Measurements from ENCODE around the gene CHCHD6.
A peak's percentile ranks its signal among the peaks of the same experiment; 100 is the strongest.

The CHCHD6 gene

DNA sequence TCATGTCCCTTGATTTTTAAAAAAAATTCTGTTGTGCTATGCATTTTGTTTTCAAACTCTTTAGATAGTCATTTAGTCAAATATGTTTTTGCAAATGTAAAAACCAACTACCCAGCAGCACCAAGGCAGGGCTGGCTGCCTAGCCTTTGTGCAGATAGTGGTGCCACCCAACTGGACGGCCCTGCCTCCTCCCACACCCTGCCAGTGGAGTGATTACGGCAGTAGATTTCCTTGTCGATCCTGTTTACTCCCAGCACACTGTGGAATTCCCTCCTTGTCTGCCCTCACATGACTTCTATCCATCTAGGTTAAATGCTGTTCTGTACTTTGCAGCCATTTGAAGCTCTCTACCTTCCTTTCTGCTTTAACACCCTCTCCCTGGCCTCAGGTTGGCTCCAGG, 199.5 kb downstream of the CHCHD6 start:
- no peak for DNase-seq

DNA sequence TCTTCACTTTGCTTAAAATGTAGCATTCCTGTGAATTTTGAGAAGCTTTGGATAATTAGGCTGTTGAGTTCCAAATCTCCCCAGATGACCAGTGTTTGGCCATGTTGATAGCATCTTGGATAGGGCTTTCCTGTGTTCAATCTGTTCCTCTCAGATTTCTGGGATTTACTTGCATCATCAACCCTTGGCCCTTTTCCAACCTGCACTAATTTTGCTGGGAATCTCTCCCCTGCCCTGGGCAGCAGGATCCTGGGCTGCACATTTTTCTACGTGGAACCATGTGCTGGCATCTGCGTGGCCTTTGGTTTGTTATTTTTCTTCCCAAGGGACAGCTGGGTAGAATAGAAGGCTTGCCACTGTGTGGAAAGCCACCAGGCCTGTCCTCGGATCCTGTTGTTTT, 203.5 kb downstream of the CHCHD6 start:
- DNase-seq = no peak

DNA sequence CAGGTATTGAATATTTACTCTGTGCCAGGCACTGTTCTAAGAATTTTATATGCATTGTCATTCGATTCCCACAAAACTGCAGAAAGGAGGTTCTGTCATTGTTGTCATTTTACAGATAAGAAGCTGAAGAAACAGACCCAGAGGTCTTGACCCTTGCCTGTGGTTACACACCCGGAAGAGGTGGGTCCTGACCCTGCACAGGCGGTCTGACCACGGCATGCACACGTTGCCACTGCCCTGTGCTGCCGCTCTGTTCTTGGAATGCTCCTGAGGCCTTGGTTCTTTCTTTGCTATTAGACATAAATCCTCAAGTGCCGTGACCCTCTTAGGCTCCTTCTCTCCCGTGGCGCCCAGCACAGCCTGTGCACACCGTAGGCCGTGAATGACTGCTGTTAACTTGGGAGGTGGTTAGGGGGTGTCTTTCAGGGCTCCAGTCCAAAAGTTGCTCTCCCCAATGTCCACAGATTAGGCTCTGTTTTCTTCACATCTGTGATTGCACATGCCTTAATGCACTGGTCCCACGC, 204.8 kb downstream of the CHCHD6 start:
- no peak for DNase-seq

DNA sequence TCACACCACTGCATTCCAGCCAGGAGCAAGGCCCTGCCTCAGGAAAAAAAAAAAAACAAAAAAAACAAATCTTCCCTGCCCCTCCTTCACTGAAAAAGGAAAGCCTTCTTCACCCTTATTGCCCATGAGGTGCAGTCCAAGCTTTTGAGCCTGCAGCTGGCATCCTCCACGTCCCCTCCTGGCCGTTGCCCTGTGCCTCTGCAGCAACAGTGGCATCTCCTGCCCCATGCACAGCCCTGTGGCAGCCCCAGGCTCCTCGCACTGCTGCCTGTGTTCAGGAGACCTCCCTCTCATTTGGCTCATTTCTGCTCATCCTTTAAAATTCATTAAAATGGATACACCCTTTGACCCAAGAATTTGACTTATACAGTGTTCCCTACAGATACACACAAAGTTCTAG, 206.2 kb downstream of the CHCHD6 start:
- no peak for DNase-seq

DNA sequence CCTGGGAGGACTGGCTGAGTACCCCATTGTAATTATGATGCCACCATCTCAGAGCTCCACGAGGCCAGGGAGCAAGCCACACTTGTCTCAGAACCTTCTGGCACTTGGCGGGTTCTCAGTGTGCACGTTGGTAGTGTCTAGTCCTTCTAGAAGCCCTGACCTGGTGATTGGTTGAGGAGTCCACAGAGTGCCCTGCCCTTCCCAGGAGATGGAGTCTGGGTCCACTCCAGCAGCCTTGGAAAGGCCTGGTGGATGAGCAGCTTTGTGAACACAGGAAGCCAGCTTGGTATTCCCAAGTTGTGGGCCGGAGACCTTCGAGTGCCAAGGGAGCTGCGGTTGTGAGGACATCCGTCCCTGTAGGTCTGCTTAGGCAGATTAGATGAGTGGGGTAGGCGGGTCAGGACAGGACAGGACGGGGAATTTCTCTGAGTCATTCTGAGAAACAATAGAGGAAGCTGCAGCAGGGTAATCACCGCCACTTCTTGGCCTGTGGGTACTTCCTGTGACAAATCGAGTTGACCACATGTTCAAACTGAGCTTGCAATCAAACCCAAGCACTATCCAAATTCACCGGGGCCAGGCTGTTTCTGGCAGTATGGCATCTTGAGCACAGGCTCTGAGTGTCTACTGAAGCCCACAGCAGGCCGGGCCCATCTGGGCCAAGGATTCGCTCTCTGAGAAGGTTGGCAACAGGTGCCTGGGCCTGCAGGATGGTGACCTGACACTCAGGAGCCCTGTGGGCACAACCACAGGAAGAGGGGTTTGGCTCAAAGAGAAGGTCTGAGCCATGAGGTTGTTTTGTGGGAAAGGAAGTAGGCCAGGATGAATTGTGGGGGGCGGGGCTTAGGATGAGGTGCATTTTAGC, 207.4 kb downstream of the CHCHD6 start:
- peak; percentile 66 for DNase-seq

DNA sequence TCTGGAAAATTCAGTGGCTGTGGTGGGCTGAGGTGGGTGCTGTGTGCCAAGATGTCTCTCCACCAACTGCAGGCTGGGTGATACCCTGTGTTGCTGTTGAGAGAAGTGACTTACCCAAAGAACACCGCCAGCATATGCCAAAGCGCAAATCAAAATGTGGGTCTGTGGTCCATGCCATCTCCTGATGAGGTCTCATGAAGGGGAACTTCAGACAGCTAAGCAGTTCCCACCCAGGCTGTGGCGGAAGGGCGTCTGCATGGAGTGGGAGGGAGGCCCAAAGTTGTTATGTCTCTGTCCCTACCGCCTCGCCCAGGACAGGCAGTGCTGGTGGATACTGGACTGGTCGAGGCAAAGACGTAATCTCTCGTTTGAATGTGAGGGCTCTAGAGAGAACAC, 208.0 kb downstream of the CHCHD6 start:
- no peak for DNase-seq

DNA sequence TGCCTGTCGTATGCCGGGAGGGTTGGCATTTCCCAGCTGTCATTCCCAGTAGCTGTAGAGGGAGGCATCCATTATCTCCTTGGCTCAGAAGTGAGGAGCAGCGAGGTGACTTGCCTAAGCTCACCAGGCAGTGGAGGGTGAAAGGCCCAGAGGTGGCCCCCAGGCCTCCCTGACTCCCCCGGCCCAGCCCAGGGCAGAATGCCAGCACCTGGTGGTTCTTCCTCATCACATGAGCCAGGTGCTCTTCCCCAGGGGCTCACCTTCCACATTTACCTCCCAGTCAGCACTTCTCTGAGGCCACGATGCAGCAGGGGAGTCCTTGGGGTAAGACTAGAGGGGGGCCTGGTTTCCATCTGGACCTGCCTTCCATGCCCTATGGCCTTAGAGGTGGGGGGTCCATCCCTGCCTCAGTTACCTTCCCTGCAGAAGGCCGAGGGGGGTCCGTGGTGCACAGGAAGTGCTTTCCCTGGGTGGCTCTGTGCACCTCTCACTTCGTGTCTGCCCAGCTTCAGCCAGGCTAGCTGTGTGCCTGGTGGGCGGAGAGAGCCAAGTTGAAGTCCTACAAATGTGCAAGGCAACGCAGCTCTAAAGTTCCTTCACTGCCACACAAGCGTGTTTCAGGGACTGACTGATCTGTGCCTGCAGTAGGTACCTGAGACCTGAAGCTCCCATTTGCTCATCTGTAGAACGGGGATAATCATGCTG, 208.6 kb downstream of the CHCHD6 start:
- no peak for DNase-seq

DNA sequence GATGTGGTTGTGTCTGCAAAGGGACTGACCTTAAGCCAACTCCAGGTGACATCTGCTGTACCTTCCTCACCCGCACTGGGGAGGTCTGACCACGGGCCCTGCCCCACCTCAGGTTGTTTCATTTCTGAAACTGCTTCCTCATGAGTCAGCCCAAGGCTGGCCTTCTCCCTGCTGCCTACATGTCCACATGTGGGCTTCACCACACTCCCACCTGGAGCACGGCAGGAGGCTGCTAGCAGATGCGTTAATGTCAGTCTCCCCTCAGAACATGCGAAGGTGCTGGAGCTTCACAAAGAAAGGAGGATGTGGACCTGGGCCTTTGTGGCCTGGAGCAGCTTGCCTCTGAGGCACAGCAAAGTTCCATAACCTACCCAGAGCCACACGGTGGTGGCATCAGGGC, 209.5 kb downstream of the CHCHD6 start:
- DNase-seq = no peak

DNA sequence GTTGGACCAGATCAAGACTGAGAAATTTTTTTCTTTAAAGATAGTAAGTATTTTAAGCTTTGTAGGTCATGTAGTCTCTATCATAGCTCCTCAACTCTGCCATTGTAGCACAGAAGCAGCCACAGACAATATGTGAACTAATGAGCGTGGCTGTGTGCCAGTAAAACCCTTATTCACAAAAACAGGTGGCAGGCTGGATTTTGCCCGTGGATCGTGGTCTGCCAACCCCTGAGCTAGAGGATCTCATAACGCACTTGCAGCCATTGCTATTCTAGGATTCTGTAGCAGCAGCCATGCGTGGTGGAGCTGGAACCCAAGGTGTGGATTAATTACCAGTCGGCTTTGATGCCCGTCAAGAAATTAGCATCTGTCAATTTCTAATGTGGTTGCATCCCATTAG, 210.2 kb downstream of the CHCHD6 start:
- no peak for DNase-seq

DNA sequence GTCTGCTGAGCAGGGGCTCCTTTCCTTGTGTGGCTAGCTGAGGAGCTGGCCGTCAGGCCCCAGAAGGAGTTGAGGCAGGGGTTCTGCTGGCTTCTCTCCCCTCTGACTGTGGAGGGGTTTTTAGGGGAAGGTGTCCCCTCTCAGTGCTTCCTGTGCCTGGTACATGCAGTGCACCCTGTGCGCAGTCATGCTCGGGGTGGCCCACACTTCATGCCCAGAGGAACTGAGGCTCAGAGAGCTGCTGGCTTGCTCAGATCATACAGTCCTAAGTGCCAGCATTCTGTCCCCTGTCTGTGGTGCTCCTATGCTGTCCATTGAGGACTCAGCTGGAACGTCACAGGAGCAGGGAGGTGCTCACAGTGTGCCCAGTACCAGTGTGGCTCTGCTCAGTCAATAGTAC, 211.0 kb downstream of the CHCHD6 start:
- DNase-seq = no peak

DNA sequence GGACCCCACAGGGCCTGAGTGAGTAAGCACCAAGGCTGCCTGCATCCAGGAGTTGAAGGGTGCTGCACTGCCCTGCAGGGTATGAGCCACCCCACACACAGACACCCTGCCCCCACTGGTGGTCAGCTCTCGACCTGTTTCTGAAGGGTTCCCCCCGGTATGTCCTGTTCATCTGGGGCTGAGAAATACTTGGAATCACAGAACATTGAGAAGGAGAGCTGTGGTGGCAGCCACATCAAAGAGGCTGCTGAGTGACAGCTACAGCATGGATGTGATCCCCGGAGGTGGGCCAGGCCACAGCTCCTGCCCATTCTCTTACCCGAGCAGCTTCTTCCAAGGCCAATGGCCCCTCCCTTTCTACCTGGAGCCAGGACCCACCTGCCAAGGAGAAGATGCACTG, 212.5 kb downstream of the CHCHD6 start:
- DNase-seq = no peak

DNA sequence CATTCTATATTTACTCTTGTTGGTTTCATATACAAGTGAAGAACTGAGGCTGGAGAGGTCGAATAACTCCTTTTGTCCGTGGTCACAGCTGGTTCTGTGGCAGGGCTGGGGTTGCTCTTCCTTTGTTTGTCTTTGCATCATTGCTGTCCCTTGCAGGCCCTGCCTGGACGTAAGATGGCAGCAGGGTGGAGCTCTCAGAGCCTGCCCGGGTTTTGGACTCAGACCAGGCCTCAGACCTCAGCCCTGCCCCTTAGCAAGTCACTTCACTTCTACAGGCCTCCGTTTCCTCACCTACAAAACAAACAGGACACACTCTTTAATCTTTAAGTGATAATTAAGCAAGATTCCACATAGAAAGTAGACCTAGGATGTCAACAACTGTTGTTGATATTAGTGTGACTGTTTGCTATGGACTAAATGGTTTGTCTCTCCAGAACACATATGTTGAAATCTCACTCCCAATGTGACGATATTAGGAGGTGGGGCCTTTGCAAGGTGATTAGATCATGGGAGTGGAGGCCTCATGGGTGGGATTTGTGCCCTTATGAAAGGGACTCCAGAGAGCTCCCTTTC, 213.3 kb downstream of the CHCHD6 start:
- no peak for DNase-seq

DNA sequence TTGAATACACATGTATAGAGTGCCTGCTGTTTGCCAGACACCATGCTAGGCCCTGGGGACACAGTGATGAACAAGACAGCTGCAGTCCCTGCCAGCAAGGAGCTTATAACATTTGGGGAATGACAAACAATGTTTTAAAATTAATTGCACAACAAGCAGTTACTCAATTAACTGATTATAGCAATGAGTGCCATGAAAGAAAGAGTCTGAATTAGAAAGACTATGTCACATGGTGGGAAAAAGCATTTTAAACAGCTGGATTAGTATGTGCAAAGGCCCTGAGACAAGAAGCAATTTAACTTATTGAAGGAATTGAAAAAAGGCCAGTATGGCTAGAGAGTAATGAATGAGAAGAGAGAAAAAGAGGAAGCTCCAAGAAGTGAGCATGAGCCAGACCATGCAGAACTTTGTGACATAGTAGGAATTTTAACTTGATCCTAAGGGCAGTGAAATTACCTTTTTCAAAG, 214.3 kb downstream of the CHCHD6 start:
- DNase-seq = no peak

DNA sequence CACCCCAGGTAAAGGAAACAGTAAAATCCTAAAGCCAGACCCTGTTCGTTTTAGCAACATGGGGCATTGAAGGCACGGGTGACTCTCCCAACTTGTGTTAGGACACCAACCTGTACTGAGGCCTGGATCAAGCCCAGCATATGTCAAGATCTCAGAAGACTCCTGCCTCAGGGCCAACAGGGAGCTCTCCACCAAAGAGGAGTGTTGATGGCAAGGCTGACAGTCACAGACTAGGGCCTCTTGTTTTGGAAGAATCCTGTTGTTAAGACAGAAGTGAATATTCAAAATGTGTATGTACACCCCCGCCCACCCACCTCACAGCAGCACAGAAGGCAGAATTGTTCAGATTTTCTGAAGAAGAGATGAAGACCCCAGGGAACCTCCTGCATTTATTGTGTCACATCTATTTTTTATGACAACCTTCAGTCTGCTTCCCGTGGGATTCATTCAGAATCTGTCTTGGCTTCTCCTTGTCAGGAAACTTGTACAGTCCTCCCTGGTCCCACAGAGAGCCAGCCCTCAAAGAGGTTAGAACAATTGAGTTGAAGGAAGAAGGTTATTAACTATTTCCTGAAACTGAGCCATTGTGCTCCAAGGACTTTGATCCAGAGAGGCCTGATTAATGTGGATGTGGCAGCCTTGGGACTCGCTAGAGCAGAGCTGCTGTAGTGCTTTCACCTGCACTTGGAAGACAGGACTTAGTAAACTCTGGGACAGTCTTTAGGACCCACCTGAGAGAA, 217.2 kb downstream of the CHCHD6 start:
- no peak for DNase-seq

DNA sequence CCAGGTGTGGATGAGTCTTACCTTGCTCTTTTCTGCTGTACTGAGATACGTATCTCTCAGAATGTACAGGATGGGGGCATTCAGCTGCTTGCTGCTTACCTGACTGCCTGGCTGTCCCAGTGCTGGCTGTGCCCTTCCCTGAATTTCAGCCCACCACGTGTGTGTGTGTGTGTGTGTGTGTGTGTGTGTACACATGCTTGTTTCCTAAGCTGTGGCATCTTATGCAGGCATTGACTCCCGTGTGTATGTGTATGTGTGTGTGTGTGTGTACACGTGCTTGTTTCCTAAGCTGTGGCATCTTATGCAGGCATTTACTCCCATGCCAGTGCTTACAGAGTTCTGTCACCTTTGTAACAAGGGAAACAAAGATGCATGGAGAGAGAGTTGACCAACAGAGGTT, 218.4 kb downstream of the CHCHD6 start:
- no peak for DNase-seq

DNA sequence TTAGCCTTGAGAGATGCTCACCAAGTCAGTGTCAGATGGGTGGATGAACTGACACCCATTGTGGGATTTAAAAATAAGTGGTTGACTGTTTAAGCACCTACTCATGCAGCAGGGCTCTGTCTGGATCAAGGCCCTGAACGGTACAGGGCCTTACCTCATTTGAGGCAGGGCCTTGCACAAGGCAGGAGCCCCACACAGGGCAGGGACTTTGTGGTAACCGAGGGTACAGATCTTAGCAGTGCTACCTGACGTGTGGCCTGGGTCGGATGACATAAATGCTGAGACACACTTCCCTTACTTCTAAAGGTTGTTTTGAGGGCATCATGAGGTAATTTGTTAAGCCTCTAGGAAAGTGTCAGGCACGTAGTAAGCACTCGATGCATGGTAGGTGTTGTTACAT, 219.4 kb downstream of the CHCHD6 start:
- DNase-seq = no peak

DNA sequence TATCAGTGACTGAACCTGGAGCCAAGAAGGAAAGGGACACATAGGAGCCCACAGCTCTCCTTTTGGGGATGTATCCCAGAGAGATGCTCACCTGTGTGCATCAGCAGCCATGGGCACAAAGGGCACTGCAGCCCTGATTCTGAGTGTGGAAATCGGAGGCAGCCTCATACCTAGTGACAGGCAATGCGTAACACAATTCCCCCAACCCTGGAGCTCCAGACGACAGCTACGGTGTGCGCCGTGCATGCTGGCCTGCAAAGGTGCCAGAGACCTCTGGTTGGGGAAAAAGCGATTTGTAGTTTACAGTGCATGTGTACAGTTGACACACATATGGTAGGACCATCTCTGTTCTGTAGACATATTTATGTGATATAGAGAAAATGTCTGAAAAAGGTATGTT, 219.9 kb downstream of the CHCHD6 start:
- no peak for DNase-seq

DNA sequence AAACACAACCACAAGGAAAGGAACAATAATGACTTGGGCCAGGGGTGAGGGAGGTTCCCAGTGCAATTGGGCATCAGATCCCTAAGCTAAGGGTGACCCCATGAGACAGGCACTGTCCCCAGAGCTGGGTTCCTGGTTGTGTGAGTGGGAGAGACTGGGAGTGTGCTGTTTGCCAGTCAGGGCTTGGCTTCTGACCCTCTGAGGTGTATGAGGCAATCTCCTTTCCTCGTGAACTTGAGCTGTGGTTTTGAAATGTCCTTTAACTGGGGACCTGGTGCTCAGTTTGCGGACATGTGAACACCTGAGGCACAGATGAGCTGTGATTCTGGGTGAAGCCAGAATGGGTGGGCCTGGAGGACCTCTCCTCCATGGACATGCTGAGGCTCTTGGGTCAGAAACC, 220.4 kb downstream of the CHCHD6 start:
- no peak for DNase-seq

DNA sequence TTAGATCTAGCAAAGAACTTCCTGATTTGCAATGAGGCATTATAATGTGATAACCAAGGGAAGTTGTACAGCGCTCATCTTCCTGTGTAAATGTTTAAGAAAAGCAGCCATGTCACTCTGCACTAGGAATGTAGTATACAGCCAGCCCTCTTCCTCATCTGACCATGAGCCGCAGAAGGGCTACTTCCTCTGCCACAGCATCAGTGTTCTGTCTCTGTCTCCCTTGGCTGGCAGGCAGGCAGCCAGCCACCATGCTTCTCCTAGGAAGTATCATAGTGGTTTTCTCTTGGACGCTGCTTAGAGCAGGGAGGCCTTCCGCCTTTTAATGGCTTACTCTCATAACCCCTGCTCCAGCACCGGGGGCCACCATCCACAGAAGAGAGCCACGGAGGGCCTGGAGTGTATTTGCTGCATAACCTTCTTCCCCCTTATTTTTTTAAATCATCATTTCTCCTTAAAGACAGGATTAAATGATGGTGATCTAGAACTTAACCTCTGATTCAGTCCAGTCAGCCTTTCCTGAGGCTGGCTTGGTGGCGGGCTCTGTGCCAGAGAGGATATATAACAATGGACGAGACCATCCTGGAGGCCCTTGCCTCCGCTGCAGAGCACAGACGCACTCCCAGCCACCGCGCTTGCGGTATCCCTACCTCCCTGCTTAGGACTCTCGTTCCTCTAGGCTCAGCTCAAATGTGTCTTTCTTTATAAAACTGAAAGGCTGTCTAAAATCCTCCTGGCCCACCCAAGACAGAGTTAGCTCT, 221.6 kb downstream of the CHCHD6 start:
- DNase-seq = no peak

DNA sequence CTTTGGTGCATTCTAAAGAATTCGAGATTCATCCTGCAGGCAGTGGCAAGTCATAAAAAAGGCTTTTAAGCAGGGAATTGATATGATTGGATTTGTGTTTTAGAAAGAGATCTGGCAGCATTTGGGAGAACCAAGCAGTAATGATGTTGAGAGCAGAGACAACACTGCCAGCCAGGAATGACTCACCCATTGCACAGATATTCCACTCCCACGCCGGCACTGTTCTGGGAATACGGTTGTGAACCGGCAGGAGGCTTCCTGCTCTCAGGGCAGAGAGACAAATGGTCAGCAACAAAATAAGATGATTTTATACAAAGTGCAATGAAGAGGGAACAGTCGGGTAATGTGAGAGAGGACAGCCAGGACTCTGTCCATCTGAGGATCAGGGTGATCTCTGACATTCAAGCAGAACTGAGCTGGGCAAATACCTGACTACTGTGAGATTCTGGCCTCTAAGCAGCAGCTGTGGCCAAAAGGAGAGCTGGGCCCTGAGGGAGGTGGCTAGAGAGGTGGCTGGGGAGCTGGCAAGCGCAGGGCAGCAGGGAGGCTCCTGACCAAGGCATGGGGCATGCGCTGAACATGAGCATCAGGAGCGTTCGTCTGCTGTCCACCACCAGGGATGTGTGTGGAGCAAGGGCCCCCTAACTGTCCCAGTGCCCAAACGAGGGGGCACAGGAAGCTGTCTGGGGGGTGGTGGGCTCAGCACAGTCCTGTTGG, 222.8 kb downstream of the CHCHD6 start:
- DNase-seq = no peak

DNA sequence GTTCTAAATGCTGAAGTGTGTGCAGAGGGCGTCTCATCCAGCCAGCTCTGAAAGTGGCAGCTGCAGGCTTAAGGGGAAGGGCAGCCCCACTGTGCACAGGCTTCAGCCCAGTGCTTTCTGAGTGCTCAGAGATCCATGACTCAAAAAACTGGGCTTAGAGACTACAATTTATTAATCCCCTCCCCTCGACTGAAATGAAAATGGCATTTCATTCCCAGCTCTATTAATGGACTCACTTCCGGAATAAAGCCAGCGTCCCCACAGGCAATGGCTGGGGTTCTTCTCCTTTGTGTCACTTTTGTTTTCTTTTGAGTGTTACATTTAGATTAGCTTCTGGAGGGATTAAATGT, 223.3 kb downstream of the CHCHD6 start:
- no peak for DNase-seq

DNA sequence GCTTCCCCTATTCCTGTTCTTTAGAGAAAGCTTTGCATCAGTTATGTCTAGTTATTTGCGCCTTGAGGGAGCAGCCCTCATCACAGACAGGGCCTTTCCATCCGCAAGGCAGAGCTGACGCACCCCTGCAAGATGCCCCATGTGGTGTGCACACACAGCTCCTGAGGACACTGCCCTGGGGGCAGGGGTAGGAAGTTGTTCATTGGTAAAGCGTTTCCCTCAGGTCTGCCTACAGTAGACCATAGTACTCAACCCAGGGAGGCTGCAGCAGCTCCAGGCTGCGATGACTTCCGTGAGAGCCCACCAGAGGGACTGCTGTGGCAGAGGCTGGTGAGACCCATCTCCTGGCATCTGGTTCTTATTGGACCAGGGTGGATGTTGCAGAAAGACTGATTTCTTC, 223.8 kb downstream of the CHCHD6 start:
- DNase-seq = no peak

Measured in 8988T (cell line).